ENCODE results near the gene LONP1.
A peak's percentile ranks its signal among the peaks of the same experiment; 100 is the strongest.
"Not testable (repeated sequence)": the region's sequence is repeated elsewhere in the genome, so short reads cannot be mapped to it uniquely, and the experiment has no call there.

Gene LONP1

DNA sequence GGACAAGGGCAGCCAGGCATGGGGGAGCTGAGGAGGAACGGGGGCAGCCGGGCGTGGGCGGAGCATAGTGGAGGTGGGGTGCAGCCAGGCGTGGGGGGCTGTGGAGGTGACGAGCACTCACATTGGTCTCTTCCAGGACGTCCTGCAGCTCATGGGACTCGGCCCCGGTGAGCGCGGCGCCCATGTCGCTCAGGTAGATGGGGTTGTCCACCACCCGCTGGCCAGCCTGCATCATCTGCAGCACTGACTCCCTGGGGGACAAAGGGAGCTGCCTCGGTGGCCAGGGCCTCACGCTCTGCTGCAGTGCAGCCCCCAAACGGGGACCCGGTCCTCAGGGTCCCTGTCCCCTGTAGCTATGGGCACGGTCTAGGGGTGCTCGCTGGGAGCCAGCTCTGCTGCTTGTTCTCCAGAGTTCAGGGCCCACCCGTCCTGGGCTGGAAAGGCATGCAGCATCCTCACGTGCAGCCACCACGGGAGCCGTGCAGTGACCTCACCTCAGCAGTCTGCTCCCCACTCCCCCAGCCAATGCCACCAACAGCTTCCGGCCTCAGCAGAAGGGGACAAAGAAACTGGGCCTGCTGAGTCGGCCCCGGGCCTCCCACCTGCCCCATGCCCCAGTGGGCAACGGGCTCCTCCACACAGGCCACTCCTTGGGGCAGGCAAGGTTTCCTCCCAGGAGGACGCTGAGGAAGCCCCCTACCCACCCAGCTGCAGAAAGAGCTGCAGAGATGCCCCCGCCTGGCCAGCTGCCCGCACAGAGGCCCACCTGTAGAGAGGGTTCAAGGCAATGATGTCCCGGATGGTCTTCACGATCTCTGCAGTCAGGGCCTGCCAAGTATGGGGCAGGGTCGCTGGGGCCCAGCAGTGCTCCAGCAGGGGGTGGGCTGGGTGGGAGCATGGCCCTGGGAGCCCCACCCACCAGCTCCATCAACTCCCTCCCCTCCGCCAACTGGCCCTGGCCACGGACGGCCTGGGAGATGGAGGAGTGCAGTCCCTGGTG lies 12.1 kb downstream of the LONP1 start:
- no peak for DNase-seq

DNA sequence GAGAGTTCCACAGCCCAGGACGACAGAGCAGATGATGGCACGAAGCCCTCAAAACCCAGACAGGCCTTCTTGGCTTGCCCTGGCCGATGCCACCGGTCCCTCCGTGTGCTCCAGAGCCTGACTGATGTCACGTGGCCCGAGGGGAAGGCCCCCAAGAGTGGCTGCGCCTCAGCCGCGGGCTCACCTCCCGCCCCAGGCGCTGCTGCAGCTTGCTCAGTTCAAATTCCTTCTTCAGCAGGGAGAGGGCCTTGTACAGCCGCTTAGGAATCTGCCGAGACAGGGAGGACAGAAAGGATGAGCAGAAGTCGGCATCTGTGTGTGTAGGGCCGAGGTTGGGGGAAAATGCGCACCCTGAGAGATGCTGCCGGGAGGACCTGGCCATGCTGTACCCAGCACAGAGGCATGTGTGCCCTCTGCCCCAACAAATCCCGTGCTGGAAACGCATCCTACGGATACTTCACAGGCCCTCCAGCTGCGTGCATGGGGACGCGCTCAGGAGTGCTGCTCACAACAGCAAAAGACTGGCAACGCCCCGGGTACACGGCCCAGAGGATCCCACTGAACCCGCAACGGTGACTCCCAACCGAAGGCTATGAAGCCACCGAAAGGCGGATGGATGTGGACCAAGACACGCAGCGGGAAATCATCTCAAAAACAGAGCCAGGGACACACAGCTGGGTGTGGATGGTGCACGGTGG lies 12.9 kb downstream of the LONP1 start:
- no peak for DNase-seq

DNA sequence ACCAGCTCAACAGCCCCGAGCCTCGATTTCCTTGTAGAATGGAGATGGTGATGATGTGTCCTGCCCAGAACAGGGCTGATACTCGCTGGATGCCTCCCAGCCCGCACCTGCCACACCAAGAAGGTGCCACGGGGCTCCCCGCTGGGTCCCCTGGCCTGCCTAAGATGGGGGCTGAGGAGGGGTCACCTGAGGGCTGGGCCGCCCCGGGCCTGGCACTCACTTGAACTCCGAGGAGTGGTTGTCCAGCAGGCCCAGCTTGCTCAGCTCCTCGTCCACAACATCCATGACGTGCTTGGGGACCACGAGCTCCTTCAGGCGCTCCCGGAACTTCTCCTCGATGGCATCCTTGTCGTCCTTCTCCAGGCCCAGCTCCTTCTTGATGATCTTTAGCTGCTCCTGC lies 14.4 kb downstream of the LONP1 start:
- DNase-seq = no peak

DNA sequence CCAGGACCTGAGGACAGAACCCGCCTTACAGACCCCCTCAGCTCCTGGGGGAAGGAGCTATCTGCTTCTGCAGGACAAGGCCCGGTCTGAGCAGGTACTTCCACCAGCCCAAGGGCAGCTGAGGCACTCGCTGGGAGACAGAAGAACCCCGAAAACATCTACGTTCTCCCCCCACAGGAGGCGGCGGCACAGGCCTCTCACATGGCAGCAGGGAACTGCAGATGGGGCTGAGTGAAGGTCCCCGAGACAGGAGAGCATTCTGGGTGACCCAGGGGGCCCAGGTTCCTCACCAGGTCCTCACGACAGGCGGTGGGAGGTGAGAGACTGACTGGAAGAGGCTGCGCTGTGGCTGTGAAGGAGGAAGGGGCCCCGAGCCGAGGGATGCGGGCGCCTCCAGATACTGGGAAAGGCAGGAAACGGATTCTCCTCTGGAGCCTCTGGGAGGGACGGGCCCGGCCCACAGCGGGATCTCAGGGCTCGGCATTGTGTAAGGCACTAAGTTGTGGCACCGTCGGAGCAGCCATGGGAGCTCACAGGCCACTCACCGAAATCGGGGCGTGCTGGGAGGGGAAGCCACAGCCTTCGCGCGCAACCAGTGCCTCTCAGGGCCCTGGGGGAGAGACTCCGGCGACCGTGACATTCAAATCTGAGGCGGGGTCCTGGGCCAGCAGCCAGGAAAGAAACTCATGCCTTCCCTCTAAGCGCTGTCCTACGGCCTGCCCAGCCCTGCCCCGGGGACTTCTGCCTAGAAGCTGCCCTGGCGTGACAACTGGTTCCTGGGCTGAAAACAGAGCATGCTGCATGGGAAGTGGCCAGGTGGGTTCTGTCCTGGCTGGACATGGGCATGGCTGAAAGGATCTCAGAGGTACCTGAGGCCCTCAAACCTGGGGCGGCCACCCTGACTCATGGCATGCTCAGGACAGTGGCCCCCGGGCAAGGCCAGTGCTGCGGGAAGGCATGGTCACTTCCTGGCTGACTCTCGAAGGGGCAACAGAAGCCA lies 15.8 kb downstream of the LONP1 start:
- no peak for DNase-seq

DNA sequence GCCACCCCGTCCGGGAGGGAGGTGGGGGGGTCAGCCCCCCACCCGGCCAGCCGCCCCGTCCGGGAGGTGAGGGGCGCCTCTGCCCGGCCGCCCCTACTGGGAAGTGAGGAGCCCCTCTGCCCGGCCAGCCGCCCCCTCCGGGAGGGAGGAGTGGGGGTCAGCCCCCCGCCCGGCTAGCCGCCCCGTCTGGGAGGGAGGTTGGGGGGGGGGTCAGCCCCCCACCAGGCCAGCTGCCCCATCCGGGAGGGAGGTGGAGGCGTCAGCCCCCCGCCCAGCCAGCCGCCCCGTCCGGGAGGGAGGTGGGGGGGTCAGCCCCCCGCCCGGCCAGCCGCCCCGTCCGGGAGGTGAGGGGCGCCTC lies 17.9 kb downstream of the LONP1 start:
- DNase-seq = not testable (repeated sequence)

DNA sequence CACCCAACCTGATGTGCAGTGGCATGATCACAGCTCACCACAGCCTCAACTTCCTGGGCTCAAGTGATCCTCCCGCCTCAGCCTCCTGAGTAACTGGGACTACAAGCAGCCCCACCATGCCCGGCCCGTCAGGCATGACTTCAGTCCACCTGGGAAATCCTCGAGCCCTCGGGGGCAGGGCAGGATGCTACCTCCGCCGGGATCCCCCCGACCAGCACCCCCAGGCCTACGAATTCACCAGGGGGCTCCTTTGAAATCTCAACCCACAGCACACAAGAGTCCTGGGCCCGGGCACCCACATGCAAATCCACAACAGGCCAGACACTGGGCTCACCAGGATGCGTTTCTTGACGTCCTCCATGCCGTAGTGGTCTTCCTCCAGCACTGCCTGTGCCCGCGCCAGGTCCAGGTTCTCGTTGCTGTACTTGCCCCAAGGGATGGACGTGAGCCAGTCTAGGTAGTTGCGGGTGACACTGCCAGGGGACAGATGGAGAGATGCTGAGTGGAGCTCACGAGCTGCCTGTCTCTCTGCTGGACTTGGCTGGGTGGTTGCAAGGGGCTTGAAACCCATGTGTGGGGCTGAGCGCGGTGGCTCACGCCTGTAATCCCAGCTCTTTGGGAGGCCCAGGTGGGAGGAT lies 19.4 kb downstream of the LONP1 start:
- DNase-seq = no peak

DNA sequence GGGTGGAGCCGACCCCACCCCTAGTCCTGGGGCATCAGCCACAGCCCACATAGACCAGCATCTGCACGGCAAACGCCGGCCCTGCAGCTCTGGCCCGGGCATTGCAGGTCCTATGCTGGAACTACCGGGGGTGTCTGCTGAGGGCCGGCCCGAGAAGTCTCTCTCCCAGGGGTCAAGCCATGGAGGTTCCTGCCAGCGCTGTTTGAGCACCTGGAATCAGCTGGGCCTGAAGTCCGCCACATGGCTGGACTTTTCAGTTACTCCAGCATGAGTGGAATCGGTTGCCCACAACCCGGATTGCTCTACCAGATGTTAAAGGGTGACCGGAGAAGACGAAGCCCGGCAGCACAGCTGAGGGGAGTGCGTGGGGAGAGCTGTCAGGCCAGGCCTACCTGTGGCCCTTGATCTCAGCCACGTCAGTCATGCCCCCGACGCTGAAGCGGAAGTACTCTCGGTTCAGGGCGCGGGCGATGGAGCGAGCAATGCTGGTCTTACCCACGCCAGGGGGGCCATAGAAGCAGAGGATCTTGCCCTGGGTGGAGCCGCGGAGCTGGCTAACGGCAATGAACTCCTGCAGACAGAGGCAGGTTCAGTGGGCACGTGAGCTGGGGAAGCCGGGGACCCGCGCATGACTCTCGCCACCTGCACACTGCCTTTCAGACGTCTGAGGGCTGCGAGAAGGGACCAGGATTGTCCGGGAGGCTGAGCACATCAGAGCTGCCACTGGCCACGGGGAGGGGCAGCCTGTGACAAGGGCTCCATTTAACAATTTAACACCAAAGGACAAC lies 21.1 kb downstream of the LONP1 start:
- no peak for DNase-seq

DNA sequence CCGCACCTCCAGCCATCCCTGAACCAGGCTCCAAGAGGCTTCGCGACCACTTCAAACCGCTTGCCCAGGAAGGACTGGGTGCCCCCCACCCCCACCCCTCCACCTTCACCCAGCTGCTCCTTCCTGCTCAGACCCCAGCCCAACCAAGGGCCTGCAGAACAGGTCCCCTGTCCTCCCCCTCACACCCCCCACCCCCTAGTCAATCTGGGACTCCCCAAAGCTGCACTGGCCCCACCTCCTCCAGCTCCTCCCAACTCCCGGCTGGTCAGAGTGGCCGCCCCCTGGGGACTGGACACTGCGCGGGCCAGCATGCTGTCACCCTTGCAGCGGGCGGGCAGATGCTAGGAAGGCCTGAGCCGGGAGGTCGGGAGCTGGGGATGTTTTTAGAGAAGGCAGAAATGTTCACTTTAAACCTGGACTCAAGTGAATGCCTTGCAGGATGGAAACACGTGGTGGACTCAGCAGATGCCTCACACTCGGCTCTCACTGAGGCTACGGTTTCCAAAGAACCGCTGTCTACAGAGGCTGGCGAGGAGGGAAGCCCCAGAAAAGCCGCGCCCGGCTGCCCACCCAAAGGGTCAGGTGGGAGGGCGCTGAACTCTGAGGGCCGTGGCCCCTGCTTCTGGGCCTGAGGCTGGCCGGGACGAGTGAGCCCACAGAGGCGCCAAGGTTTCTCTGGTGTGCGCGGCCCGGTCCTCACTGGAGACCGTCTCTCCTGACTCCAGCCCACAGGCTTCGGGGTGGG lies 21.9 kb downstream of the LONP1 start:
- no peak for DNase-seq

DNA sequence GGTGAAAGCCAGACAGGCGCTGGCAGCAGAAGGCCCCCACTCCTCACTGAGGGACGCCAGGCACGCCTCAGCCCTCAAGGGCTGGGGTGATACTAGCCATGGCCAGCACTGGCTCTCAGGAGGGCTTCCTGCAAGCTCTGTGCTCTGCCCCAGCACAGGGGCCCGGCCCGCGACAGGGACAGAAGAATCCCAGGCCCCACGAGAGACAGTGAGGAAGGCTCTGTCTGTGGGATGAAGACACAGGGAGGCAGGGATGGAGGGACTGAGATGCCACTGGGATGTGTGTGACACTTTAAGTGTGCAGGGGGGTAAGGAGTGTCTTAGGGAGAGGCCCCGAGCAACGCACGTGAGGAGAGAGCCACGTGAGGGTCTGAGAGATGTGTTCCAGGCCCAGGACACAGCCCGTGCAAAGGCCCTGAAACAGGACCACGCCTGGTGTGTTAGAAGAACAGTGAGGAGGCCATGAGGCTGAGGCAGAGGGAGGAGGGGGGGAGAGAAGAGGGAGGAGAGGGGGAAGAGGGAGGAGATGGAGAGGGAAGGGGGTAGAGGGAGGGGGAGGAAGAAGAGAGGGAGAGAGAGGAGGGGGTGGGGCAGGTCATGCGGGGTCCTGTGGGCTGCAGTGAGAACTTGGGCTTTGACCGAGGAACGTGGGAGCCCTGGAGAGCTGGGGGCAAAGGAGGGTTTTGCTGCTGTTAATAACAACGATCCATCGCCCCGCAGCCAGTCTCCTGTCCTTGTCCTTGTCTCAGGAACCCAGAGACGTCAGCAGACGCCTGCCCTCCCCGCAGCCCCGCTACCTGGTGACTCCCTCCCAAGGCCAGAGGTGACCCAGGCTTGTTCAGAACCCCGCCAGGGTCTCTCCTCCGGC lies 22.7 kb downstream of the LONP1 start:
- no peak for DNase-seq

DNA sequence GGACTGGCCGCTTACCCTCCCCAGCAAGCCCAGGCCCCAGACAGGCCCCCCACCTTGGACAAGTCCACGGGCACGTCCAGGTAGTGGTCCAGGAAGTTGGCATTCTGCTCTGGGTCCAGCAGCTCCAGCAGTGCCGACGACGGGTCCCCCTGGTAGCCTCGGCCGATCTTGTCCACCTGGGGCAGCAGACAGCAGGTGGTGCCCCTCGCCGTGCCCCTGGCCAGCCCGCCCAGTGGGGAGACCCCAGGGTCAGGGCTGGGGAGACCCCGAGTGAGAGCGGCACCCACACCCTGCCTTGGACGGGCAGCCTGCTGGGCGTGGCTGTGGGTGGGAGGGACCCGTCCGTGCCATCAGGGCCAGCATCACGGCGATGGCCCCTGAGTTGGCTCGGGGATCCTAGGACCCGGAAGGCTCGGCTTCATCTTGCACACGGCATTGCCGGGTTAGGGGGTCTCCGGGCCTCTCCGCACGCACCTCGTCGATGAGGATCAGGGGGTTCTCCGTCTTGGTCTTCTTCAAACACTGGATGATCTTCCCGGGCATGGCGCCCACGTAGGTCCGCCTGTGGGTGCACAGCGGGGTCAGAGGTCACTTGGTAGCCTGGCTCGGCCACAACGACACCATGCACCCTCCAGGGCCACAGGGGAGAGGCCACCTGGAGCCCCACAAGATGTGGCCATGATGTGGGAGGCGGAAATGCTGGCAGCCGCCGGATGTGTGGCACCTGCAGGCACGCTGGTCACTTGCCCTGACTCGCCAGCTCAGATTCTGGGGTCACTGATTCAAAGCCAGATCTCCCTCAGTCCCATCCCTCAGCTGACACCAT lies 23.5 kb downstream of the LONP1 start:
- DNase-seq = no peak

DNA sequence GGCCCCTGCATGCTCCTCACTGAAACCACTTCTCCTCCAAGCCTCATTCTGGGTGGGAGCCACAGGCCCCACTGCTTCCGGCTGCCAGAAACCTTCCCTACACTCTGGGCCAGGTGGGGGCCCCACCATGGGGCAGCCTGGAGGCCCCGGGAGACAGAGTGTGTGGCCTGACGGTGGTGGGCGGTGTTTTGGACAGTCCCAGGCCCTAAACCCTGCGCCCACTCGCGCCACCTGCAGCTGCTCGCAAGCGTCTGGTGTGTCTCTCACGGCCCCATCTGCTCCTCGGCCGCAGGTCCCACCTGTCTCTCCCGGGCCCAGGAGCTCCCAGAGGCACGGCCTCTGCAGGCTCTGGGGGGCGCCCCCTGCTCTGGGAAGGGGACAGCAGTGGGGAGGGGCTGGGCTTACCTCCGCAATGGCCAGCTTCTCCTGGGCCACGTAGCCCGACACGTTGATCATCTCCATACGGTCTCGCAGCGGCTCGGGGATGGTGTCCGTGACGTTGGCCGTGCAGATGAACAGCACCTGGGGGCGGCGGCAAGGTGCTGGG lies 24.2 kb downstream of the LONP1 start:
- DNase-seq = peak; percentile 45

DNA sequence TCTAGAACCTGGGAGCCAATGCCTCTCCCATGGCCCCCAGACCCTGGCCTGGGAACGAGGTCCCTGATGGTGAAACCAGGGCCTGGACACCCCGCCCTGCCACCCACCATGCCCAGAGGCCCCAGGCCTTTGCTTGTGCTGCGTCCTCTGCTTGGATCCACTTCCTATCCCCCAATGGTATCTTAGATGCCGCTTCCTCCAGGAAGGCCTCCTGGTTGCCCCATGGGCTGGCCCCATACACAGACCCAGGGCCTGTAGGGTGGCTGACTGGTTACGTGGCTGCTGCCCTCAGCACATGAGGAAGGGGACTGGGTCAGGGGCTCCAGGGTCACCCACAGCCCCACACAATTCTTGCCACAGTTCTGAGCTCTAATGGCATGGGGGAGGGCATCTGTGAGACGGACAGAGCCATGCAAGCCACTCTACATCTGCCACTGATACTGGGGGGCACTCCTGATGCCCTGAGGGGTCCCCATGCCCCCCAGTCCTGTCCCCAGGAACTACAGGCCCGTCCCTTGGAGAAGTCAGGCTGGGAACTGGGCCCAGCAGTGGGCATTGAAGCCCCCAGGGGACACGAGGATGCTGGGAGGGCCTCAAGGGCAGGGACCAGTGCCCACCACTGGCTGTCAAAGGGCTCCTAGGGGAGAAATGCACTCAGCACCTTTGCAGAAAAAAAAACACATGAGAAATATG lies 24.8 kb downstream of the LONP1 start:
- DNase-seq = no peak

DNA sequence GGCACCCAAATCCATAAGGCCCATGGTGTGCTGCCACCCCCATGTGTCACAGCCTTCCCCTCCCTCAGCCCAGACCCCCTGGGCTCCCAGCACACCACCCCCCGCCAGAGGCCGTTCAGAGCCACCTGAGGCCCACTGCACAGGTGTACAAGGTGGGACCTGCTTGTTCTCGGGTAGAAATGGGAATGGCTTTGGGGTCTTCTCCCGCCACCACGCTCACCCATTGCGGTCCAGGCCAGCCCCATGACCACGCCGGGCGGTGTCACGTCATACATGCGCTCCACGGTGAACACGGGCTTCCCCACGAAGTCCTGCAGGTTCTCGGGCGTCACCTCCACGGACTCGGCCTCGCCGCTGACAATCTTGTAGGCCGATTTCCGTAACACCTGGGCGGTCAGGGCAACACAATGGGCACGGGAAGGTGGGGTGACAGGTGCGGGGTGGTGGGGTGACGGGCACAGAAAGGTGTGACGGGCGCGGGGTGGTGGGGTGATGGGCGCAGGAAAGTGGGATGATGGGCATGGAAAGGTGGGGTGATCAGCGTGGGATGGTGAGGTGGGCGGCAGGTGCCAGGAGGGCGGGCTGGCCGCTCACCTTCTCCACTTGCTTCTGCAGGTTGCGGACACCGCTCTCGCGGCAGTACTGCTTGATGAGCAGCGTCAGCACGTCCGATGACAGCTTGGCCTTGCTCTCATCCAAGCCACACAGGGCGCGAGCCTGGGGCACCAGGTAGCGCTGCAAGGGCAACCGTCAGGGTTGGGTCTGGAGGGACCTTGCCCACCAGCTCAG lies 25.6 kb downstream of the LONP1 start:
- DNase-seq = no peak

DNA sequence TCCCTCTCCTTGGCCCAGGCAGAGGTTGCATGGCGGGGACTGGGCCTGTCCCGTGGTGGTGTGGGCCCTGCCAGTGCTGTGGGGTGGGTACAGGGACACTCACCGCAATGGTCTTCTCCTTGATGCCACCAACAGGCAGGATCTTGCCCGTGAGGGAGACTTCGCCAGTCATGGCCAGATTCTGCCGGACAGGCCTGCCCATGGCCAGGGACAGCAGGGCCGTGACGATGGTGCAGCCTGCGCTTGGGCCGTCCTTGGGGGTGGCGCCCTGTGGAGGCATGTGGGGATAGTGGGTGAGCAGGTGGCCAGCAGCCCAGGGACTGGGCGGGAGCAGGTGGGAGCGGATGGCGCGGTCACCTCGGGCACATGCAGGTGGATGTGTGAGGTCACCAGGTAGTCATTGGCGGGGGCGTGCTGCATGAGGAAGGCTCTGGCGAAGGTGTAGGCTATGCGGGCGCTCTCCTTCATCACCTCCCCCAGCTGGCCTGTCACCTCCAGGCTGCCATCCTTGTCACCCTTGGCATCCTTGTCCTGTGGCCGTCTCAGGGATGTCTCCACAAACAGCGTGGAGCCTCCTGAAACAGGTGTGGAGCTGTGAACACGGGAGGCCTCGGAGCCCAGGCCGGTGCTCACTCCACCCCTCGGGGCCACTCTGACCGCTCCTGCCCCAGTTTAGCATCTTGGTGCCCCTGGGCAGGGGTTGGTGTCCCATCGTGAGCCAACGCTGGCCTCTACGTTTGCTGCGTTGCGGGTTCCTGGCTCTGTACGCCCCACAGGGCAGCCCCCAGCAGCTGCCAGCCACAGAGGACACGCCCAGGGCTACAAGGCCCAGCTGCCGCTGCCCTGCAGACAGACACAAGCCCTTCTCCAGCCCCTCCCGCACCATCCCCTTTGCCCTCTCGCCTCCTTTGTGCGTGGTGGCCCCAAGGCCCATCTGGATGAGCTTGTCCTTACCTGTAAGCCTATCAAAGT lies 26.5 kb downstream of the LONP1 start:
- no peak for DNase-seq

DNA sequence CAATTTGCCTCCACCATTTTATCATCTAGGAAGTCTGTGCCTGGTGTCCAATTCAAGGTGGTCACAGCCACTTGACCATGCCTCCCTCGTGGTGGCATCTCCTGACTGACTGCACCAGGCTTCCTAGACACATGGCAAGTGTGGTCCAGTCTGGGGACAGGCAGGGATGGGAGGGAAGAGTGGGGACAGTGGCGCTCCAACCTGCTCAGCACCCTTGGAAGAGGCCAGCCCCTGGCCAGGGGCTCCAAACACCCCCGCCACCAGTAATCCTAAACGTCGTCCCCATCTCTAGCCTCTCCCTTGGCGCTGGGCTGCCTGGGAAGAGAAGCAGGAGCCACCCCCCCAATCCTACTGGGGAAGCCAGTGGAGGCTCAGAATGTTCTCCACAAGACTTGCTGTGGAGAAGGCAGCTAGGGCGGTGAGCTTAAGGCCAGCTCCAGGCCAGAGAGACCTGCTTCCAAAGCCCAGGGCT lies 27.2 kb downstream of the LONP1 start:
- no peak for DNase-seq

Data from DMS 273 treated with DMSO at 0.1 percent for 48 hours (cell line).